ENCODE measurements around the gene ZNF74.

Gene ZNF74

DNA sequence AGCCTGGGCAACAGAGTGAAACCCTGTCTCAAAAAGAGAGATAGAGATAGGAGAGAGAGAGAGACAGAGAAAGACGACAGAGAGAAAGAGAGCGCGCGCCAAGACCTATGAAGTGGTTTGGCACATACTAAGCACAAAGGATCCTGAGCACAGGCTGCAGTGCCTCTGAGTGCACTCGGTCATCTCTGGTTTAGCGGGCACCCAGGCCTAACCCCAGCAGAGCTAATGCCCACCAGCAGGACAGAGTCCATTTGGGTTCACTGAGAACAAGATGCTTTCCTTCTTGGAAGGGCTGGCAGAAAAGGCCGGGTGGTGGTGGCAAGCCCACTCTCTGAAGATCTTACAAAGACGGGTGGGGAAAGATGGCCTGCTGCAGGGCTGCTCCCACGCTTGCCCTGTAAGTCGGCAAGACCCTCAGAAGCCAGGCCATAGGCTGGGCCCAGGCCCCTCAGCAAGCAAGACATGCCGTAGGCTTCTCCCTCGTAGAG lies 40.4 kb downstream of the ZNF74 start:
- no peak for DNase-seq

DNA sequence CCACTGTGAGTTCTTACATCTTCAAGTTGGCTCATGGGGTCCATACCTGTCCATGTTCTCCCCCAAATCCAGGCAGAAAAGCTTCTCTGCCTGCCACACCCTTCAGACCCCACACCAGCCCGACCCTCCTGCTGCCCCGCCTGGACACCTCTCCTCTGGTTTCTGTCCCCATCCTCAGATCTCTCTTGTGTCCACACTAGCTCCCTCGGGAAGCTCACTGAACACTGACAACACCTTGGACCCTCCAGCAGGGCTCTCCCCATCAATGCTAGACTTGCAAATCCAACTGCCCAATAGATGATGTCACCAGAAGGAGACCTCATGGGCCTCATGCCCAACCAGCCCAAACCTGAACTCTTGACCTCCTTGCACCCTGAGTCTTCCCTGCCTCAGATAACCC lies 40.8 kb downstream of the ZNF74 start:
- no peak for DNase-seq

DNA sequence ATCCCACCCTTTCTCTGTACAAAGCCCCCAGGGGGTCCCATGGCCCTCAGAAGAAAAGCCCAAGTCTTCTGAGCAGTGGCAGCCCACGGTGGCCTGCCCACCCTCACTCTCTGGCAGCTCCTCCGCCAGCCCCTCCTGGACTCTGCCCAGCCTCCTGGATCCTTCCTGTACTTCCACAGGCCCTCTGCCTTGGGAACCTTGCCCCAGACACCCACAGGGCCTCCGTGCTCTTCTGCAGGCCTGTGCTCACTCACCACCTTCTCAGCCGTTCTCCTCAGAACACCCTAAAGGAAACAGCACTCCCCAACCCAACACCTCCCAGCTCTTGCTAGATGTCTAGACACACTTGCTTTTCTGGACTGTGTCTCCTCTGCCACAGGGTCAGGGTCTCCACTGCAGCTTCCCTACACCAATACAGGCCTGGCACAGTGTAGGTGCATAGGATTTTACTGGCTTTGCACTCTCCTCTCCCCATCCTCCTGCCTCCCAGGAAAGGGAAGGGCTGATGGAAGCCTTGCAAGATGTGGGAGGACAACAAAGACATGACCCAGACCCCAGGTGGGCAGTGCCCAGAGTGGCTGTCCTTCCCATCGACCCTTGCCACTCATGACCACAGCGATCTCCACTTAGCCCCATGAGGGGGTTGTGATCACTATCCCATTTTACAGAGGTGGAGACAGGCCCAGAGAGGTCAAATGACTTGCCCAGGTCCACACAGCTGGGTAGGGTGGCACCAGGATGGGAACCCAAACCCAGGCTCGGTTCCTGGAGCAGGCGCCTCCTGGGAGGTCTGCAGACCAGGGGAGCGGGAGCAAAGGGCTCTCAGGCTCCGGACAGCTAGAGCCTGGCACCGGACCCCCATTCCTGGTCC lies 41.7 kb downstream of the ZNF74 start:
- no peak for DNase-seq

DNA sequence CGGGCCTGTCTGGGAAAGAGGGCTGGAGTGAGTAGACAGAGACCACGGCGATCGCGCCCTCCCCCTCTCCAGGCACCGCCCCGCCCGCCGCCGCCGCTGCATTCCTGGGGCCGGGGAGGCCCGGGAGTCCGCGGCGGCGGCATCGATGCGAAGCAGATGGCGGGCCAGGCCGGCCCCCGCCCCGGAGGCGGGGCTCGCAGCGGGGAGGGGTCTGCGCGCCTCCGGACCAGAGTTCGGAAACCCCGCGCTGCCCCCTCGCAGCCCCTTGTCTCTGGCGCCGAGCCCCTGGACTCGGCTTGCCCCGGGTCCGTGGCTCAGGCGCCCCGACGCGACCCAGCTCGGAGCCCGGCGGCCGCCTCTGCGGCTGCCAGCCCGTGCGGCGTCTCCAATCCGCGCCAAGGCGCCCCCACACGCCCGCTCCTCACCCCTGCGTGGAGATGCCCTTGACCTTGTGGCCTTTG lies 42.4 kb downstream of the ZNF74 start:
- DNase-seq: no peak

DNA sequence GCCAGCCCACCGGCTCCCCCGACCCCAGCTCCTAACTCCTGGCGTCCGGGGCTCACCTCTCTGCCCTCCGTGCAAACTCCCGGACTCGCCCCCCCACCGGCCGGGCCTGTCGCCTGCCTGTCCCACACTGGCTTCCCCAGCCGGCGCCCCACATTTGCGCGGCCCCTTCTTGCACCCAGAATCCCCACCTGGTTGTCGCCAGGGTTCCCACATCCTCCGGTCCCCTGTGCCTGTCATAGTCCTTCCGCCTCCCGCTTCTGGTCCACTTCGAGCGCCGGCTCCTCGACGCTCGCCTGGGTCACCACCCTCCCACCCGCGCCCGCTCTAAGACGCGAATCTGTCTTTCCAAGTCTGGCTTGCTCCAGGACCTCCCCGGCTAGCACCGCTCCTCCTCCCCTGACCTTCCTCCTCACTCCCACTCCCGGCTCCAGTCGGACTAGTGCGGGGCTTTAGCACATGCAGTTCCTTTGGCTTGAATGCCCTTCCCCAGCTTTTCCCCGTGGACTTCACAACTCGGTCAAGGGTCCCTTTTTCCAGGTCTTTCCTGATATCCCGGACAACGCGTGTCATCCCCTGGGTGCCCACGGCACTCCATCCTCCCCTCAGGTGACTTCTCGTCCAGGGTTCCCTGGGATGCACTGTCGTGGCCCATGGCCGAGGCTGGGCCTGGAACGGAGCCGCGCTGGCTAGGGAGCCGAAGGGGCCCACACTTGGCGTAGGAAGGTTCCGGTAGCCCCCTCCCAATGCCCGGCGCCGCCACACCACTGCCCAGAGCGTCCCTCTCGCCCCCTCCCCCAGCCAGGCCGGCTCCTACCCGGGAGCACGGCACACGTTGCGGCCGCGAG lies 43.0 kb downstream of the ZNF74 start:
- no peak for DNase-seq

DNA sequence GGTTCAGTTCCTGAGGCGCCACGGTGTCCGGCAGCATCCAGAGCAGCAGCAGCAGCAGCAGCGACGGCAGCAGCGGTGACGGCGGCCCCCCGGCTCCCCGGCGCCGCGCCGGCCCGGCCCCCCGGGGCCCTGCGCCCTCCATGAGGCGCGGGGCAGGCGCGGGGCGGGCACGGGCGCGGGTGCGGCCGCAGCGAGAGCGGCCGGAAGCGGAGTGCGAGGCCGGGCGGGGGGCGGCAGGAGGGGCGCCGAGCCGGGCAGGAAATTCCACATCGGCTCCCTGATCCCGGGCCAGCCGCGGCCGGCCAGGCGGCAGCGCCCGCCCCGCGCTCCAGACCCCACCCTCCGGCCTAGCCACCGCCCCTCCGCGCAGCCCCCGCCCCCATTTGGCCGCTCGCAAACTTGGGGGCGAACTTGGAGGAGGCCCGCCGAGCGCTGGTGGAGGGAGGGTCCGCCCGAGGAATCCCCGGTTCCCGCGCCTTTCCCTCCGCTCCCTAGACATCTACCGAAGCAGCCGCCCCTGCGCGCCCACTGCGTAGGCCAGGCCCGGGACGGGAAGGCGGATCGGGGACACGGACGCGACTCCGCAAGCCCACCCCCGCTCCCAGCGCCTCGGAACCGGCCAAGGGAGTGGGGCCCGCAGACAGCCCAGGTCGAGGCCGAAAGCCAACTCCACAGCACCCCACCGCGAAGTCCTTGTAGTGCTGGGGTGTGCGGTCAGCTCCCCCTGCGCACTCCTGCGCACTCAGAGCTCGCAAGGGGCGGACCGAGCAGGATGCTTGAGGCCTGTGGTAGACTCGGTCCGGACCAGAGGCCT lies 43.9 kb downstream of the ZNF74 start, which contains the start of gene SCARF2:
Gene SCARF2 (minus strand): TSS at position 213 of the 814 bp plus-strand sequence. CDS start 71 bp downstream, at position 142.
- no peak for DNase-seq

DNA sequence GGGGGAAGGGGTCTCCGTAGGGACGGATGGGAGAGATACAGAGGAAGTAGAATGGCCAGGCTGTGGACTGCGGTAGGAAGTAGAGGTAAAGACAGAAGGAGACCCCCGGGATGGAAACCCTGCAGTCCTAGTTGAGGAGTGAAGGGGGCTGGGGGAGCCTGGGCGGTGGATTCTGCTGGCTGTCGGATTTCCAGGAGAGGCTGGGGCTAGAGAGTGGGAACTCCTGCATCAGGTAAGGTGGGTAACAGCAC lies 44.4 kb downstream of the ZNF74 start:
- DNase-seq: no peak

DNA sequence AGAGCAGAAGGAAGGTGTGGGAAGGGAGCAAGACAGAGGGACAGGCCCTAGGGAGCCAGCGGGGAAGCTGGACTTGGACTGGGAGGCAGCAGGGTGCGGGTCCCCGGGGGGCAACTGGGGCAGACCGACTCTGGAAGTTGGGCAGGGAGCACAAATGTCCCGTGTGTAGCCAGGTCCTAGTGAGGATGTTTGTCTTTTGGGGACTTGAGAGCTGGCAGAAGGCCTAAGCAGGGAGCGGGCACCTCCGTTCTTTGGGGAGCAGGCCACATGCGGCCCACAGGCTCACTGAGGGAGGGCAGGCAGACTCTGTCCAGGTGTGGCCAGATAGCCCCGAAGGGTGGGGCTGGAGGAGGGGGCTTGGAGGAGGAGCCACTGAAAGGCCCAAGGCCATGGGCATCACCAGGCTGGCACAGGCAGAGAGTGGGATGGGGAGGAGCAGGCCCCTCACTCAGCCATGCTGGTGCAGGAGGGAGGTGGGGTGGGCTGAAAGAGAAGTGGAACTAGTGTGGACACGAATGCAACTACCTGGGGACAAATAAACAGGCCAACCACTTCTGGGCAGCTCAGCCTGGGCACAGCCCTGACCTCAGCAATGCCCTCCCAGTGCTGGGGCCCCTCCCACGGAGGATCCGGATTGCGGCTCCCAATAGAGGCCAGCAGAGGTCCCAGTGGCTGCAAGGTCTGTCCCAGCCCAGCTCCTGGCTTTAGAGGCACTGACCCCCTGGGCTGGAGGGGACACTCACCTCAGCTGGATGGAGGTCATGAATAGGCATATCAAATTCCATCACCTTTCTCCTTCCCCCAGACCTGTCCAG lies 44.9 kb downstream of the ZNF74 start:
- no peak for DNase-seq

DNA sequence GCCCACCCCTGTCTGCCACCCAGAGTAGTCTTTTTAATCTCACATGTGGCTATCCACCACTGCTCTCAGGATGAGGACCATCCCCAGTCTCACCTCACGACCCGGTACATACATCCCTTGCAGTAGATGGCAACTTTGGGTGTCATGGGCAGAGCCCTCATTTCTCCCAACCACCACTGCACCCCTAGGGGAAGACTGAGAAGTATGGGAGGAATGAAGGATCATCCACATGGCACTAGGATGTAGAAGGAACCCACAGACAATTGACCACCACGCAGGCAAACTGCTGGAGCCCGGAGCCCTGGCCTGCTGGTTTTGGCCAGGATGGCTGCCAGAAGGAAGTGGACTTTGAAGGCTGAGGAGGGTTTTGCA lies 45.6 kb downstream of the ZNF74 start:
- DNase-seq: no peak

DNA sequence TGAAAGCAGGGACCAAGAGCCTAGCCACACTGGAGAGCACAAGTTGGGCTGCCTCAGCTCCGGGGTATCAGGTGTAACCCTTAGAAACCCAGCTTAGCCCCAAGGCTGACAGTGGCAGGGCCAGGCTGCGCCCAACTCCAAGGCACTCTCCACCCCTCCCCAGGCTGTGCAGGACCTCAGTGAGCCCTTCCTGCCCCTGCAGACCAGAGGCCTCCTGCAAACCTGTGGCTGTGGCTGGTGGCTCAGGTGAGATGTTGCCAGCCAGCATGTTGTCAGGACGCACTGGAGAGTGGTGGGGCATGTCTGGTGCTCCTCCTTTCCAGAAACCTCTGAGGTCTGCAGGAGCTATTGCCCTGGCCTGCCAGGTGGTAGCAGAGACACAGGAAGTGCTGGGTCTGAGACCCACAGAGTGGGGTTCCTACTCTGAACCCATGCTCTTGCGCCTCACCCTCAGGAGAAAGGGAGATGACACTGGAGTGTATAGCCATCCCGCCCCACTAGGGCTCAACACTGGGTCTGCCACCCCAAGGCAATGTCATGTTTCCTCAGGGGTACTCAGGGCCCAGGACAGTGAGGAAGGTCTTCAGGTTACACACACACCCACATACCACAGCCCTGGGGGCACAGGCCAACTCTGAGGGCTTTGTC lies 46.1 kb downstream of the ZNF74 start:
- DNase-seq: no peak

DNA sequence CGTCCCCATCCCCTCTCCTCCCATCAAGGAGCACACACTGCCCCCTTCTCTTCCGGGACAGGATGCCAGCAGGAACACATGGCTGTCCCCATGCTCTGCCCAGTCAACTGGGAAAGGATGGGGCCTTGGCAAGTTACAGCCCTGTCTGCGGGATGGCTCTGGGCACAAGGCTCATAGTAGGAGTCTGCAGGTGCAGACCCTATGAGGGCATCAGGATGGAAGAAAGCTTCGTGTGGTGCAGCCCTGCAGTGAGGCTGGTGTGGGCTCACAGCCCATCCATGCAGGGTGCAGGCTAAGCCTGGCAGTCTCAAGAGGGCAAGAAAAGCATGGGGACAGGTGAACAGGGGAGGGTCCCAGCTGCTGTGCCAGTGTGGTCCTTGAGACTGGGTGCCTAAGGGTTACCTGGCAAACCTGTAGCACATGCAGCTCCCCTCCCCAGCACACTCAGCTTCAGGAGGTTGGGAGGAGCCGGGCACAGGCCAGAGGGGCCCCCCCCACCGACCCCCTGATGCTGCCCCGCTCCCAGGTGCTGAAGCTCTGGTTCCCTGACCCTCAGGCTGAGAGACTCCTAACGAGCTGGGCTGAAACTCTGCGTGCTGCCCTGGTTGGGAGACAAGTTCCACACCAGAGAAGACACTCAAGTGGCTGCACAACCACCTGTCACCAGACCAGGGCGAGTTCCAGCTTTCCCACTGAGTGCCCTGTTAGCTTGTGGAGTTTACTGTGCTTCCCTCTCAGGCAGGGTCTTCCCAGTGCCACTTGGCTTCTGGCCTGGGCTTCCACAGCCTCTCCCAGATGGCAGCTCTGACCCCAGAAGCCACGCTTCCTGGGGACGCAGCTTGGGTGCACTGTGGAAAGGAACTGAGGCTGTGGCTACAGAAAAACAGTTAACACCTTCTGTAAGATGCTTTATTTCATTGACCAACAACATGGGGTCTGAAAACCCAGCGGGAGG lies 47.0 kb downstream of the ZNF74 start:
- no peak for DNase-seq

DNA sequence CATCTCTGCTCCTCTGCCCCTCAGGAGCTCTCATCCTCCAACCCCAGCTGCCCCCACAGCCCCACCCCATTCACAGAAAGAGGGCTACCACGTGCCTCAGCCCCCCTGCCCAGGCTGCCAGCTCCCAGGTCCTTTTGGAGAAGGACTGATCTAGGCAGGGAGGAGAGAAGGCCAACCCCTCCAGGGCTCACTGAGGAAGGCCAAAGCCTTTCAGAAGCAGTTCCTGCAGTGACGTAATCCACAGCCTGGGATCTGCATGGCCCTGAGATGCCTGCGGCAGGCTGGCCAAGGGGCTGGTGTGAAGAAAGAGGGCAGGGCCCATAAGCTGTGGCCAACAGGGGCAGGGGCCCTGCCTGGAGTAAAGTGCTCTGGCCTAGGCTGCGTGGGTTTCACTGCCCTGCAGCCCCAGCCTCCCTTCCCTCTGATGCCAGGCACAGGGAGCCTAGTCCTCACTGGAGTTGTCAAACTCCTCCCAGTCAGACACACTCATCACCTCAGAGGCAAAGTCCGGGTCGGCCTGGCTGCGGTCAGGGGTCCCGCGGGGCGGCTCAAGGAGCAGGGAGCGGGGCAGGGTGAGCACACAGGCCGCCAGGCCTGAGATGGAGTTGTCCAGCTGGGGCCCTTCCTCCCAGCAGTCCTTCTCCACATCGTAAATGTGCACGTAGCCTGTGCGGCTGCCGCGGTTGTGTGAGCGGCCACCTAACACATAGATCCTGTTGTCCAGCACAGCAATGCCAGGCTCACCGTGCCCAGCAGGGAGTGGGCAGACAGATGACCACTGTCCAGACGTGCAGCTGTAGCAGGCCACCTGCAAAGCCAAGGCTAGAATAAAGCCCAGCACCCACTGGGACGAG lies 47.9 kb downstream of the ZNF74 start:
- DNase-seq: no peak

DNA sequence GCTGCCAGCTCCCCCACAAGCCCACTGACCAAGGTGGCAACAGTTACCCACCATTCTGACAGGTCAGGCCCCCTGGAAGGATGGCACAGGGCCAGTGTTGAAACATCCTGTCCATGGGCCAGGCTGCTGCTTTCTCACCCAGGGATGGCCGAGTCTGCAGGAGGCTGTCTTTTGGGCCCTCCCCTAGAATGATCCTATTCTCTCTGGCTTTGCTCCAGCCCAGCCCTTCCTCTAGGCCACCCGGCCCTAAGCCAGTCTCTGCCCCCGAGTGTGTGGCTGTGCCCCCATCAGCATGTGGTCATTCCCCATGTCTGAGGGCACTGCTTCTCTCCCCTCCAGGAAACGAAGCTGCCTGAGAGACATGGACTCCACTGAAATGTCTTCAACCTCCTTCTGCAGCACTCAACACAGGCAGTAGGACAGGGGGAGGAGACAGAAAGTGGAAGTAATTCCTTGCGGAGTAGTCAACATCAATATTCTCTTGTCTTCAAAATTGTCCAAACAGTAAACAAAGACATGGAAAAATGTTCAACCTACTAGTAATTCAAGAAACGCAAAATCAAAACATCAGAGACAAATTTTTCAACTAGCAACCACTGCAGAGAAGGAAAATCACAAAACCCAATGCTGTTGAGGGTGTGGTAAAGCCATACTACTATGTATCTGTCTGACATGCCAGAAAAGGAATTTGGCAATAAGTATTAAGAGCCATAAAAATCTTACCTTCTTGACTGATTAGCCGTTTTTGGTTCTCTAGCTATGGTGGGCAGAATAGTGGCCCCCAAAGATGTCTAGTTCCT lies 48.7 kb downstream of the ZNF74 start:
- no peak for DNase-seq

DNA sequence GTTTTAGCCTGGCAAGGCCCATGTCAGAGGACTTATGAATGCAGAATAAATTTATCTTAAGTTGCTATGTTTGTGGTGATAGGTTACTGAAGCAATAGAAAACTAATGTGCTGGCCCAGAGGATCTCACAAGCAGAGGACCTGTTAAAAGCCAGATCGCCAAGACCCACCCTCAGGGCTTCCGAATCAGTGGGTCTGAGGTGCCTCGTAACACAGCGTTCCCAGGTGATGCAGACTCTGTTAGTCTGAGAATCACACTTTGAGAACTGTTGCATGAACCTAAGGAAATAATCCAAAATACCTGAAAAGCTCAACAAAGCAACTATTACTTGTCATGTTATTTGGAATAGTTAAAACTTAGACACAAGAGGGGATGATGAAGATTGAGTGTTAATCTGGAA lies 50.4 kb downstream of the ZNF74 start:
- DNase-seq: no peak

DNA sequence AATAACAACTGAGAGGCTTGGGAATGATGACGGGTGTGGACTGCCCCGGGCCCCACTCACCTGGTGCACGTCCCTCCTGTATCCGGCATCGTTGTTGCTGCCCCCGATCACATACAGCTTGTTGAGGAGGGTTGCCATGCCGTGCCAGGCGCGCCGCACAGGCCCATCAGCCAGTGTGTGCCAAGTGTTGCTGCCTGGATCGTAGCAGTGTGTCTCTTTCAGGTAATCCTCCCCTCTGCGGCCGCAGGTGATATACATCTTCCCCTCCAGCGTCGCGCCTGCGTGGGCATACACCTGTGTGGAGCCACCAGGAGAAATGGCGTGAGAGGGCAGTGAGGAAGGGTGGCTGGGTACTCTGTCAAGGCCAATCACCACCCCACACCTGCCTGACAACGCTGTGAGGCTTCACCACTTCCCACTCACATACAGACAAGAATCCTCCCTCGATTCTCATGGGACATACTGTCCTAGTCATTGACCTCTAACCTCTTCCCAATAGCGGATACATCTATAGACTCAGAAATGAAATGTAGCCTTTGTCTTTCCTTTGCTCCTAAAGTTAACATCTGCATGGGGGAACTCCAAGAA lies 52.5 kb downstream of the ZNF74 start:
- DNase-seq: no peak

DNA sequence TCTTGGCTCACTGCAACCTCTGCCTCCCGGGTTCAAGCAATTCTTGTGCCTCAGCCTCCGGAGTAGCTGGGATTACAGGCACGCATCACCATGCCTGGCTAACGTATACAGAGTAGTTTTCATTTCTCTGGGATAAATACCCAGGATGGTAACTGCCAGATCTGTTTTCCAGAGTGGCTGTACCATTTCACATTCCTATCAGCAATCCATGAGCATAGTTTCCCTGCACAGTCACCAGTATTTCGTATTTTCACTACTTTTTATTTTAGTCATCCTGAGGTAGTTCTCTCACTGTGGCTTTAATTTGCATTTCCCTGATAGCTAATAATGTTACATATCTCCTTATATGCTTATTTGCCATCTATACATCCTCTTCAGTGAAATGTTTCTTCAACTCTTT lies 54.7 kb downstream of the ZNF74 start:
- no peak for DNase-seq

DNA sequence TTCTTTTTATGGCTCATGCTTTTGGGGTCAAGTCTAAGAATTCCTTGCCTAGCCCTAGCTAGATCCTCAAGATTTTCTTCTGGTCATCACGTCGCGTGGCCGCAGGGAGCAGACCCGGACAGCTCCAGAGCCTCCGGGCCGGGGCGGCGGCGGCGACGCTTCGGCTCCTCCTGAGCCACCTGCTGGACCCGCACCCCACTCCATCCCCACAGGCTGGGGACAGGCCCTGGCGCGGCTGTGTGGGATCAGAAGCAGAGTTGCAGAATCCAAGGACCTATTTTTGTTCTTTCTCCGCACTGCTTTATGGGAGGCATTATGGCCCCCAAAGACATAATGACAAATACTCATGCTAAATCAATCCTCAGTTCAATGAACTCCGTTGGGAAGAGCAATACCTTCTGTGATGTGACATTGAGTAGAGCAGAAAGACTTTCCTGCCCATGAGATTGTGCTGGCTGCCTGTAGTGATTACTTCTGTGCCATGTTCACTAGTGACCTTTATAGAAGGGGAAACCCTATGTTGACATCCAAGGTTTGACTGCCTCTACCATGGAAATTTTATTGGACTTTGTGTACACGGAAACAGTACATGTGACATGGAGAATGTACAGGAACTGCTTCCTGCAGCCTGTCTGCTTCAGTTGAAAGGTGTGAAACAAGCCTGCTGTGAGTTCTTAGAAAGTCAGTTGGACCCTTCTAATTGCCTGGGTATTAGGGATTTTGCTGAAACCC lies 56.0 kb downstream of the ZNF74 start:
- DNase-seq: no peak

DNA sequence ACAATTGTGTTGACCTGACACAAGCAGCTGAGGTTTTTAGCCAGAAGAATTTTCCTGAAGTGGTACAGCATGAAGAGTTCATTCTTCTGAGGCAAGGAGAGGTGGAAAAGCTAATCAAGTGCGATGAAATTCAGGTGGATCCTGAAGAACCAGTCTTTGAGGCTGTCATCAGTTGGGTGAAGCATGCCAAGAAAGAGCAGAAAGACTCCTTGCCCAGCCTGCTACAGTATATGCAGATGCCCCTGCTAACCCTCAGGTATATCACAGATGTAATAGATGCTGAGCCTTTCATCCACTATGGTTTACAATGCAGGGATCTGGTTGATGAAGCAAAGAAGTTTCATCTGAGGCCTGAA lies 56.6 kb downstream of the ZNF74 start:
- no peak for DNase-seq
